Heart left ventricle (tissue), 16 donors: ENCODE data around the gene MTMR2. TPM values are rescaled to one million over a fixed set of nuclear protein-coding genes. Genes with fewer than 3 reads are reported as not detected.
"Not testable (repeated sequence)": the region's sequence is repeated elsewhere in the genome, so short reads cannot be mapped to it uniquely, and the experiment has no call there.

Source experiments
- ATAC-seq, 4 donors: fragments of 200-7000 bp; cut with Tn5 transposase; one replicate each; pipeline ENCODE4 v1.9.1; 2020 to 2022; ENCODE audit warnings: moderate library complexity in 4 of 4, mild to moderate bottlenecking in 3 of 4, moderate number of reproducible peaks in 1 of 4
- DNase-seq, 5 donors: peaks; one replicate each; pipeline ENCODE4 v3.0.0-alpha.2; 2020
- H3K27ac ChIP-seq, 12 donors: fragments of 200-600 bp; sonication (generic) in 4 of 12; one replicate each; pipeline versions ENCODE4 v1.5.0 to v1.8.0; 2016 to 2022; ENCODE audit warnings: mild to moderate bottlenecking in 2 of 12
- H3K27me3 ChIP-seq, 9 donors: fragments of 200-600 bp; sonication (generic) in 2 of 9; one replicate each; pipeline versions ENCODE4 v1.5.1 to v1.8.0; 2016 to 2022; ENCODE audit warnings: mild to moderate bottlenecking in 3 of 9
- H3K36me3 ChIP-seq, 9 donors: fragments of 200-600 bp; sonication (generic) in 2 of 9; one replicate each; pipeline versions ENCODE4 v1.5.0 to v1.8.0; 2018 to 2022; ENCODE audit warnings: mild to moderate bottlenecking in 2 of 9
- H3K4me1 ChIP-seq, 12 donors: fragments of 200-600 bp; sonication (generic) in 4 of 12; one replicate each; pipeline versions ENCODE4 v1.5.0 to v1.8.0; 2016 to 2022; ENCODE audit warnings: mild to moderate bottlenecking in 3 of 12
- H3K4me3 ChIP-seq, 12 donors: fragments of 200-600 bp; sonication (generic) in 4 of 12; one replicate each; pipeline versions ENCODE4 v1.5.0 to v1.8.0; 2017 to 2022; ENCODE audit warnings: mild to moderate bottlenecking in 9 of 12, moderate library complexity in 4 of 12
- H3K9me3 ChIP-seq, 12 donors: fragments of 200-600 bp; sonication (generic) in 4 of 12; one replicate each; pipeline versions ENCODE4 v1.5.0 to v1.8.0; 2016 to 2022; ENCODE audit warnings: mild to moderate bottlenecking in 1 of 12
- CTCF ChIP-seq, 12 donors: fragments of 200-600 bp; sonication (generic) in 4 of 12; IDR thresholded peaks; one replicate each; pipeline versions ENCODE4 v1.5.0 to v1.8.0; 2018 to 2022; ENCODE audit warnings: antibody characterized with exemption in 12 of 12, mild to moderate bottlenecking in 5 of 12
- POLR2A ChIP-seq, 2 donors: fragments of 450-650 bp; IDR thresholded peaks; one replicate each; pipeline ENCODE4 v1.6.1; 2017; ENCODE audit warnings: antibody characterized with exemption in 2 of 2, mild to moderate bottlenecking in 2 of 2, moderate library complexity in 2 of 2
- WGBS, 4 donors: extraction: QIAGEN DNeasy Blood & Tissue Kit in 2 of 4; methylation state at CpG; one replicate each; pipeline versions ENCODE4 v1.1.5 to v1.1.7; 2013 to 2018; 5-methylcytosine and 5-hydroxymethylcytosine counted together
- intact Hi-C, 10 donors: fragments of 100-400 bp; cut with DNase I; formaldehyde crosslinking; loops; one replicate each; pipeline versions ENCODE4 v1.11.1 to v1.14.2; 2022
- polyA plus RNA-seq, 2 donors: library from polyadenylated mRNA; stranded (reverse); fragments of 200-250 nt; gene quantifications; one replicate each; pipeline ENCODE4 v1.2.3, GENCODE V29; 2013
- total RNA-seq, 9 donors: library from RNA; depleted of rRNA in 2 of 9; stranded (reverse); fragments of >200 nt in 2 of 9; fragmentation: NEBNext Ultra II Directional in 3 of 9; extraction: Animal tissue kit (Norgen Biotek cat#: 25700) in 3 of 9; gene quantifications; one replicate each; pipeline versions ENCODE4 v1.1.0 to v1.2.4, GENCODE V29; 2016 to 2023
- donor health status: ischemic (EF 13 %, LVEDD 7.1; RV severe dilation, severe dysfunction).
- donor health status: healthy with polysubstance abuse.
- donor health status: DM: no; HTN: yes; CAD: no.
- donor health status: DM: no; HTN: no; CAD: no.
- donor health status: ischemic (EF 25% LVEDD 6.9; RV normal size, moderate dysfunction).
- donor health status: ischemic (EF 25% LVEDD 5.7; RV mildly dilated, moderate dysfunction).
- donor health status: healthy.
- donor health status: DM: yes; HTN: yes; CAD: no.
- donor health status: ischemic (EF 35%, LVEDD 5.7; RV mildly dilated, moderate dysfunction).
- donor health status: nonischemic (EF 11% LVEDD 7.7; RV severe dilation, severe dysfunction).
- donor health status: DM: yes; HTN: yes; CAD: no.
- donor health status: PGD.
- donor health status: ischemic (EF 29% LVEDD 5.4; RV normal size, mild dysfunction).
- donor health status: nonischemic (EF 23%, LVEDD 6.1; RV moderate dilation, normal function).

MTMR2 gene
- total and polyA plus RNA-seq, 11 donors, result 7.1 to 23.9 (median 18.6) TPM

GRCh38 chr11:95821640-95822039 lies 102.3 kb downstream of the MTMR2 start:
- Histone ChIP-seq H3K36me3 (peaks cover 0 to 70% (median 45%) of the 10 kb centered on the region in 9 donors), H3K9me3 (no peaks in the 10 kb centered on the region)

GRCh38 chr11:95816037-95816436 lies 107.9 kb downstream of the MTMR2 start:
- intact Hi-C loops, result no loop called here
- TF ChIP-seq CTCF (IDR thresholded peaks at IDR 0.05) (no peak), POLR2A (IDR thresholded peaks at IDR 0.05) (no peak)
- Histone ChIP-seq H3K27ac (no peak overlapping the region), H3K9me3 (no peaks in the 10 kb centered on the region), H3K27me3 (no peaks in the 10 kb centered on the region), H3K36me3 (peaks cover 0 to 63% (median 26%) of the 10 kb centered on the region in 9 donors), H3K4me3 (no peak overlapping the region), H3K4me1 (no peaks in the 10 kb centered on the region)
- 93 to 100% (median 96%) methylated on average over 2 of the region's 2 CpGs for WGBS, 4 donors
- ATAC-seq, result no peak
- DNase-seq, result no peak

More at GRCh38 chr11:95821640-95822039, 102.3 kb downstream of the MTMR2 start:
- DNase-seq (no peak), ATAC-seq (no peak)
- no peak overlapping the region for H3K4me3 ChIP-seq
- no peak overlapping the region for H3K27ac ChIP-seq
- no peaks in the 10 kb centered on the region for H3K4me1 ChIP-seq
- no peaks in the 10 kb centered on the region for H3K27me3 ChIP-seq
- WGBS, 4 donors, result 65 to 77% (median 70%) methylated on average over 2 of the region's 2 CpGs
- TF ChIP-seq CTCF (IDR thresholded peaks at IDR 0.05), result no peak
- no peak for TF ChIP-seq POLR2A (IDR thresholded peaks at IDR 0.05)
- intact Hi-C loops, result no loop called here

- intact Hi-C loops, H3K27me3 ChIP-seq, H3K27ac ChIP-seq, H3K4me3 ChIP-seq, DNase-seq, H3K4me1 ChIP-seq, H3K9me3 ChIP-seq, ATAC-seq: not testable (repeated sequence)
- H3K36me3 ChIP-seq, result peaks cover 0 to 31% (median 16%) of the 10 kb centered on the region in 9 donors
- WGBS, 4 donors, result 92 to 100% (median 96%) methylated on average over 4 of the region's 4 CpGs
Measured at GRCh38 chr11:95811052-95811451, 112.9 kb downstream of the MTMR2 start.

- H3K27ac ChIP-seq, H3K27me3 ChIP-seq, H3K4me3 ChIP-seq, ATAC-seq, H3K9me3 ChIP-seq, H3K4me1 ChIP-seq, intact Hi-C loops: not testable (repeated sequence)
- WGBS, 4 donors, result 88 to 94% (median 92%) methylated on average over 2 to 6 of the region's 6 CpGs
- DNase-seq, result peak in 1 of 5 donors; percentile 34
- peaks cover 0 to 30% (median 9%) of the 10 kb centered on the region in 9 donors for H3K36me3 ChIP-seq
Measured at GRCh38 chr11:95806464-95806863, 117.4 kb downstream of the MTMR2 start.

GRCh38 chr11:95805869-95806268 lies 118.0 kb downstream of the MTMR2 start:
- Histone ChIP-seq H3K4me3 (no peak overlapping the region), H3K4me1 (no peaks in the 10 kb centered on the region), H3K27me3 (no peaks in the 10 kb centered on the region), H3K9me3 (no peaks in the 10 kb centered on the region), H3K36me3 (peaks cover 0 to 36% (median 12%) of the 10 kb centered on the region in 9 donors), H3K27ac (no peak overlapping the region)
- intact Hi-C loops, result no loop called here
- DNase-seq (no peak), ATAC-seq (no peak)
- TF ChIP-seq POLR2A (IDR thresholded peaks at IDR 0.05), result no peak
- no peak for TF ChIP-seq CTCF (IDR thresholded peaks at IDR 0.05)
- WGBS, 4 donors, result 76 to 85% (median 78%) methylated on average over 2 of the region's 2 CpGs
